HG03103 (cell line): Measurements from ENCODE around the gene FAM107B.
"Not testable (repeated sequence)": the region's sequence is repeated elsewhere in the genome, so short reads cannot be mapped to it uniquely, and the experiment has no call there.

Source experiments
- ATAC-seq: cut with Tn5 transposase; IDR thresholded peaks from one replicate; pipeline ENCODE4 v1.9.1; 2021; ENCODE audit warnings: low read depth; ENCODE audit not compliant: unreplicated experiment

The FAM107B gene

GRCh38 chr10:14774797-14775196 lies at the start of gene FAM107B:
FAM107B (minus strand) TSS chr10:14774897; CDS start chr10:14774663, 234 bp downstream.
- no peak for ATAC-seq

DNA sequence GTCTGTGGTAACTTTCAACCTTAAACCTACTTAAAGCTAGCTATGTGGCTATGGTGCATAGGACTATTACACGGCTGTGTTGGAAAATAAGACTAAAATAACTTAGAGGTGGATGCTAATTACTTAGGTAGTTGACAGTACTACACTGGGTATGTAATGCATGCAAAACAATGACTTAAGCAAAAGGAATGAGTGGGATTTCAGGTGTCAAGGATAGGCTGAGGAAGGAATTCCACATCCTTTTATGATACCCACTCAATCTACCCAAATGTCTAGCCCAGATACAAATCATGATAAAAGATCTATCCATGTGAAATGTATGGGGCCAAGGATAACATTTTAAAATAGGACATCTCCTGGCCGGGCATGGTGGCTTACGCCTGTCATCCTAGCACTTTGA lies 49.3 kb upstream of the FAM107B start:
- no peak for ATAC-seq

DNA sequence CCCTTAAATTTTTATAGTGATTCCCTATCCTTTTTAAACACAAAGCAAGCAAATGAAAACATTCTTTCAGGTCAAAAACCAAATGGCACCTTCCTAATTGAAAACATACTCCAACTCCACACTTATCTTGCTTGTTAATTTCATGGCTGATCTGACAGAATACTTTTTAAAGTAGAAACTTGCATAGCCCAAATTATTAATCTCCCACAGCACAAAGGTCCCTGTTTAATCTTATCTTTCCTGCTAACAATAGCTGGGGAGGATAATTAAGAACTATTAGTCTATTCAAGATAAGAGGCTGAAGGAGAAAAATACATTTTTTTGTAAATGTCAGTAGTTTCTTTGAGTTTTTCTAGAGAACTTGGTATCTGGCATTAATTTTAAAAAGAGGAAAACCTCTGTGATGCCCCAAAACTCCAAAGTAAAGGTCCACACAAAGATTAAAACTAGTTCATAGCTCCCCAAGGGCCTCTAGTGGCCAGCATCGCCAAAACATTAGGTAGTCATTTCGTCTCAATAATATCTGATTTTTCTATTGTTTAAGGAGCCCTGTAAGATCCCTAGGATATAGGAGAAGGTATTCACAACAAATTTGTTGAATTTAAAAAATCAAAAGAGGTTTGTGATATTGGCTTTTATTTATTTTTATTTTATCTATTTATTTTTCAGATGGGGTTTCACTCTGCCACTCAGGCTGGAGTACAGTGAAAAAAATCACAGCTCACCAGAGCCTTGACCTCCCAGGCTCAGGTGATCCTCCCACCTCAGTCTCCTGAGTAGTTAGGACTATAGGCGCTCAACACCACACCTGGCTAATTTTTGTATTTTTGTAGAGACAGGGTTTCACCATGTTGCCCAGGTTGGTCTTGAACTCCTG lies 48.4 kb upstream of the FAM107B start:
- no peak for ATAC-seq

DNA sequence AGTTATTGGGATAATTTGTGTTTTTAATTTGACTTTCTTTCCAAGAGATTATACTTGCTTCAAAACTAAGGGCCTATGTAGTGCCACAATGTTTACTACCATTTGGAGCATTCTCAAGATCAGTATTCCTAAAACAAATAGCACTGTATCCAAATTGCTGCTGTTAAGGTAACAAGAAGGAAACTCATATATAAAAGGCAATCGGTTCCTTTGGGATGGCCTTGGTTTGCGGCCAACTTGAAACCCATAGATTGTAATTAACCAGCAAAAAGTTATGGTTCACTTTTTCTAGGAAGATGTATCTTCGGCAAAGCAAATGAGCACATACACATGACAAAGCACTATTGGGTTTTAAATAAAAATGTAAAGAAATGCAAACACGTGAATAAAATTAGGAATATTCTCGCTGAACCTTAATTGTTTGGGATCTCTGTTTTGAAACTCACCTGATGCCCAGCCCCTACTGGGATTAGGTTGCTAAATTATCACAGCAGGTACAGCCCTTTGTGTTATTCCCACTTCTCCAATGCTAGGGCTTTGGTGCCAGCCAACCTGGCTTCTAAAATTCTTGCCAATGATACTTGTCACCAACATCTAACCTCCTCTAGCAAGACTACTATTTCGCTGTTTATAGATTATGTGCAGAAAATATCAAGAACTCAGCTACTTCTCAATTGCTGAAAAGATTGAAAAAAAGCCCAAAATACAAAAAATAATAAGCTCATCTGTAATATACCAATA lies 47.1 kb upstream of the FAM107B start:
- ATAC-seq: no peak

GRCh38 chr10:14820775-14821154 lies 46.1 kb upstream of the FAM107B start:
- no peak for ATAC-seq

DNA sequence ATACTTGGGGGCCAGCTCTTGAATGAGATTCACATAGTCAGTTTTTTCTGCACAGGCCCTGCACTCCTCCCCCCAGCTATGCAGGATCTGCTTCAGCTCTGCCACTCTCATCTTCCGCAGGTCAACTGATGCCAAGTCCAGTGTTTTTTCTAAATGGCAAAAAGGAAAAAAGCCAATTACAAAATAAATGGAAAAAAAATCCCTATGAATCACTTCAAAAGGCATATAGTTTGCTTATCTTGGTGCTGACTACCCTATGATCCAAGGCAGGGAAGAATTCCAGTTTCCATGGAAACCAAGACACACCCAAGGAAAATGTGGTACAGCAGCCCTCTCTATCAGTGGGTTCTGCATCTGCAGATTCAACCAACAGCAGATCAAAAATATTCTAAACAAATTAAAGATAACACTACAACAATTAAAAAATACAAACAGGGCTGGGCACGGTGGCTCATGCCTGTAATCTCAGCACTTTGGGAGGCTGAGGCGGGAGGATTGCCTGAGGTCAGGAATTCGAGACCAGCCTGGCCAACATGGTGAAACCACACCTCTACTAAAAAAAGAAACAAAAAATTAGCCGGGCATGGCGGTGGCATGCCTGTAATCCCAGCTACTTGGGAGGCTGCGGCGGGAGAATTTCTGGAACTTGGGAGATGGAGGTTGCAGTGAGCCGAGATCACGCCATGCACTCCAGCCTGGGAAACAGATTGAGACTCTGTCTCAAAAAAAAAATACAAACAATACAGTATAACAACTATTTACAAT lies 45.5 kb upstream of the FAM107B start:
- ATAC-seq: no peak

- ATAC-seq: not testable (repeated sequence)
Measured at GRCh38 chr10:14816717-14817116, 42.0 kb upstream of the FAM107B start.

DNA sequence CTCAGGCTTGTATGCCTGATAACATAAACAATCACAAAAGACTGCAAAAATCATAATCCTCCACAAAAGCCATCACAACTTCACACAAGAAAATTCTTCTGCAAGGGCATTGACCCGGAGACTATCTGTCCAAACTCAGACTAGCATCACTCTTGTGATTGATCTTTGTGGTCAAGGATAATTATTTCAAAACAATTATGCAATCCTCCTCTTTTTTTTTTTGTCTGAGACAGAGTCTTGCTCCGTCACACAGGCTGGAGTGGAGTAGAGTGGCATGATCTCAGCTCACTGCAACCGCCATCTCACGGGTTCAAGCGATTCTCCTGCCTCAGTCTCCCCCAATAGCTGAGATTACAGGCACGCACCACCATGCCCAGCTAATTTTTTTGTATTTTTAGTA lies 41.0 kb upstream of the FAM107B start:
- no peak for ATAC-seq

GRCh38 chr10:14812271-14812670 lies 37.6 kb upstream of the FAM107B start:
- no peak for ATAC-seq

DNA sequence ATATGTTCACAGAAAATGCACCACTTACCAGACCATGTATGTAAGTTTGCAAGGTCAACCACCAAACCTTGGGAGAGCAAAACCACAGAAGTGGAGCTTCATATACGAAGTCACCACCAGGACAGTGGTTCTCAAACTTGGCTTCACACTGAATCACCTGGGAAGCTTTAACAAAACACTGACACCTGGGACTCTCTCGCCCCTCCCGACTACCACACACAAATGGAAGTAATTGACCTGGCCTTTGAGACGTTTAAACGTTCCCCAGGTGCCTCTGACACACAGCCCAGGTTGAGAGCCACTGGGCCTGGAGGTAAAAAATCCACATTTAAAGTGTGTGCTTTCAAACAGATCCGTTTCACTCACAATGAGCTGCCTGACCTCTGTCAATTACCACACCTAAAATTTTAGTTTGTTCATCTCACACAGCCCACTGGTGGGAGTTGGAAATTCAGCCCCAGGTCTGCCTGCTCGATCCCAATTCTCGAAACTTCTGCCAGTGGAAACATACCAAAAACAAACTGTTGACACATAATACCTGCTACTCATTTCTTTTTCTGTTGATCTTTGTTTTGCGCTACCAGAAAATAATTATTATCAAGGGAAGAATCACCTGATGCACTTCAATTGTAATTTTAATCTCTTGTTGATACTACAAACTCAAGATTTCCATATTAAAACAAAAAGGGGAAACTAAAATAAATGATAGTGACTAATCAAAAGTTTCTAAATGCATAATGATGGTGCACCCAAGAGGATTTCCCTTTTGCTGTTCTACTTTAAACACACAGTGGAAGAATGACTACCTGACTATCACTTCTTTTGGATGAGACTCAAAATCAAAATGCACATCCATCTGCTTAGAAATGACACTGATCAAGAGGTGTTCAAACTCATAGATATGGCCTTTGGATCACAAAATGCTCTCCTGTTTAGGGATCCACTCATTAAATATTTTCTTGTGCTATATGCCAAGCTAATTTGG lies 36.6 kb upstream of the FAM107B start:
- no peak for ATAC-seq

- ATAC-seq: no peak
Measured at GRCh38 chr10:14806318-14806717, 31.6 kb upstream of the FAM107B start.

DNA sequence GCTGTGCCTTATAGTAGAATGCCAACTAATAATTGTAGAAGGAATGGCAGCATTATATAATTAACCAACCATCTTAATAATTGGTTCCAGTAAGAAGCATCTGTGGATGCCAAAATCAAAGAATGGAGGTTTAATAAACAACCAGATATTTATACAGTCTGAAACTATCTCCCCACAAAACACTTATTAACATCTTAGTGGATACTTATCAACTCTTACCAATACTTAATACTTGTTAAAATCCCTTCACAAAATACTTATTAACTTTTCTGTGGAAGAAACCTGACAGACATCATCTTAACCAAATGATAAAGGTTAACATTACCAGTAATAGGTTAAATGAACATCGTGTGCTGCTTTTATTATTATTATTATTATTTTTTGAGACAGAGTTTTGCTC lies 29.1 kb upstream of the FAM107B start:
- no peak for ATAC-seq

GRCh38 chr10:14801723-14802122 lies 27.0 kb upstream of the FAM107B start:
- no peak for ATAC-seq

- ATAC-seq: no peak
Measured at GRCh38 chr10:14800397-14800796, 25.7 kb upstream of the FAM107B start.

GRCh38 chr10:14798636-14799035 lies 23.9 kb upstream of the FAM107B start:
- ATAC-seq: no peak

DNA sequence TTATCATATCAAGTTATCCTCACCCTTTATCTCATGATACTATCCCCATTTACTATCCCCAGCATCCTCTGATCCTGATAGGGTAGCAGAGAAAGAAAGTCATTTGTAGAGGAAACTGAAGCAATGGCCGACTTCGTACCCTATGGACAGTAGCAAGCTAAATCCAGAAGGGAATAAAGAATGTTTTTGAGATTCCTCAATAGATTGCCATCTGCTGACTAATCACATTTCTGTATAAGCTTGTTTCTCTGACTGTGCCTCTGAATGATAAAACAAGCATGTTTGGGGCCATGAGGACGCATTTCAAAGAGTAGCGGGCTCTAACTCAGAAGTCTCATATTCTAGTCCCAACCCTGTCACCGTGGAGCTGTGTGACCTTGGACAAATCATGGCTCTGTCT lies 13.2 kb upstream of the FAM107B start:
- ATAC-seq: no peak

GRCh38 chr10:14784459-14785055 lies 9.9 kb upstream of the FAM107B start:
- ATAC-seq: no peak

DNA sequence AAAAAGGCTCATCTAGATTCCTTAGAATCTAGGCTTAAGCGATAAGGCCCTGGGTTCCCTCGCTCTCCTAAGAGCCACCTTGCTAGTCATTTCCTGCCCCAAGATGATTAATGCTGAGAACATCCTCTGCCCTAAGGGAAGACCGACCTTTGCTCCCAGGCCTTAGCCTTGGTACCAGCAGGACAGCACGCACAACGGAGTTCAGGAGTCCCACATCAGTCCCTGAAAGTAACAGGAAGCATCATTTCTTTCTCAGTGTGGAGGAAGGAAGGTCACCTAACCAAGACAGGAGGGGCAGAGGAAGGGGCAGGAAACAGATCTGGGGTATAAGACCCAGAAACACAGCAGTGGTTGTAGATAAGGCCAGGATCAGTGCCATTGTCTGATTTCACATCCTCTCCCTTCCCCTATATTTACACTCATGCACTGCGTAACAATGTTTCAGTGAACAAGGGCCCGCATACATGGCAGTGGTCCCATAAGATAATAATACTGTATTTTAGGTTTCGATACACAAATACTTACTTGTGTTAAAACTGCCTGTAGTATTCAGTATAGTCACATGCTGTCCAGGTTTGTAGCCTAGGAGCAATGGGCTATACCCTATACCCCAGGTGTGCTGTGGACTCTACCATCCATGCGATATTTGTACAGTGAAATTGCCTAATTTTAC lies 8.1 kb upstream of the FAM107B start:
- no peak for ATAC-seq

DNA sequence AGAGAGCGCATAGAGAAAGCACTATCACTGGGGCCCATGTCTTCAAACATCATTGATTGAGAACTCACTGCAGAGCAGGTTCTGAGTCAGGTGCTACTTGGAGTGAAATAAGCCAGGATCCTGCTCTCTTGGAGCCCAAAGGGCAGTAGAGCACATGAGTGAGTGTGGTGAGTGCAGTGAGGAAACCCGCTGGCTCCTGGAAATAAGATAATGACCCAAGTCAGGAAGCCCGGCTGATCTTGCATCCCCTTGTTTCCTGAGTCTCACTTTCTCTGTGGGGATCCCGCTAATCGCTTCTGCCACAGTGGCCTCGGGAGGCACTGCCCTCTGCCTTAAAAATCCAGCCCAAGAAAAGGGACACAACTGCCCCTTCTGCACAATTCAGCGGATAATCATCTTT lies 7.1 kb upstream of the FAM107B start:
- ATAC-seq: no peak
